ENCODE data around the gene RPL28.

RPL28 gene

DNA sequence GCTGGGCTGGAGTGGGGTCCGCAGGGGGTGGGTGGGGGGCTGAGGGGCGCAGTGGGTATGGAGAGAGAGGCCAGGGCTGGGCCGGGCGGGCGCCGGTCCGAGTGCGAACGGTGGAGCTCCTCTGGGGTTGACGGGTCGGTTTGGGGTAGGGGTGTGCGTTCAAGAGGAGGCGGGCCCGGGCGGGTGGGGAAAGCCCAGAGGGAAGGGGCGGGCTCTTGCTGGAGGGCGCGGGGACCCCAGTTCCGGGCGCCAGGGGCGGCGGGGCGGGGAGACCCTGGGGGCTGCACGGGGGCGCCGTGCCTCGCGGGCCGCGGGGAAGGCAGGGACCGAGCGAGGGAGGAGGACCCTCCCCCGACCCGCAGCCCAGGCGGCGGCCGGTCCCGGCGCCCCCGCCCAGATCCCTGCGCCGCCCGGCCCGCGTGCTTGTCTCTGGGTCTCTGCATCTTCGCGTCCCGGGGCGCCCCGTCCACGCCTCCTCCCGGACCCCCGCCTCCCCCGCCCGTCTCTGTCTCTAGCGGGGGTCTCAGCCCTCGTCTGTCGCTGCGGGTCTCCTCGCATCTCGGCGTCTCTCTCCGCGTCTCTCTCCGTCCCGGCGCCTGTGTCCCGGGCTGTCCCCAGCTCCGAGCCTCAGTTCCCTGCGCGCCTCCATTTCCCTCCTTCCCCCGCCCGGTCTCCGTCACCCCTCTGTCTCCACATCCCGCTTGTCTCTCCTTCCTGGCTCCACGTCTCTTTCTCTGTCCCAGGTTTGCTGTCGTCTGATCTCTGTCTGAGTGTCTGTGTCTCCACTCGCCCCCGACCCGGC, 65.6 kb downstream of the RPL28 start:
- DNase-seq (ENCODE audit: low spot score) = no peak

DNA sequence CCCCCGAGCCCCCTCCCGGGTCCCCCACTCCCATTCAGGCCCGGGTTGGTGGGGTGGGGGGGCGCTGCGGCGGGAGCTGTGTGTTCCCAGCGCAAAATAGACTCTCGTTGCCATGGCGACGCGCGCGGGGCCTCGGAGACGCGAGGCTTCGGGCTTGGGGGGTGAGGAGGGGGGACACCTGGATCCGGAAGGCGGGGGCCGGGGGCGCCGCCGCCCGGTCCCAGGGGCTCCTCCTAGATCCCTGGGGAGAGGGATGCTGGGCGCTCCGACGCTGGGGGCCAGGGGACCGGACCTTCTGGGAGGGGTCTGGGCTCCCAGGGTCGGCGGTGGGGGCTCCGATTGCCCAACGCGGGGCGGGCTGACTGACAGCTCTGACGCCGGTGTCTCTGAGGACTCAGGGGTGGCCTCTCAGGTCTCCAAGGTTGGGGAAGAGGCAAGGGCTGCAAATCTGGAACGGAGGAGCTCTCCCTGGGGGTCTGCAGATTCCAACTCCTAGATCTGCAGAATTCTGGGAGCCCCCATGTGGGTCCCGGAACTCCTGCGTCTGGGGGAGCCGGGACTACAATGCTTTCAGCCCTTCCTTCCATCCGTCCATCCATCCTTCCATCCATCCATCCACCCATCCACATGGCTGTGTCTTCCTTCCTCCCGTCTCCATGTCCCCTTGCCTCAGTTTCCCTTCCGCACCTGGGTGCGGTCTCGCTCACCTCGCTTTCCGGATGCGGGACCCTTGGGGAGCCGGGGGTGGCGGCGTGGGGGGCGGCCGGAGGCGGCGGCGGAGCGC, 66.4 kb downstream of the RPL28 start:
- no peak for DNase-seq (ENCODE audit: low spot score)
